Activated naive CD8-positive, alpha-beta T cell (primary cell): ENCODE results near the gene GPR62.
A peak's percentile ranks its signal among the peaks of the same experiment; 100 is the strongest.

Experiments used
- H3K27ac Mint-ChIP-seq: one replicate; pipeline ENCODE4 v1.8.0; 2021; ENCODE audit warnings: mixed read lengths
- H3K27me3 Mint-ChIP-seq: one replicate; pipeline ENCODE4 v1.8.0; 2021; ENCODE audit warnings: mixed read lengths
- H3K36me3 Mint-ChIP-seq: one replicate; pipeline ENCODE4 v1.8.0; 2021; ENCODE audit warnings: mixed read lengths
- H3K4me1 Mint-ChIP-seq: one replicate; pipeline ENCODE4 v1.8.0; 2021; ENCODE audit warnings: low read depth, mixed read lengths
- H3K4me3 Mint-ChIP-seq: one replicate; pipeline ENCODE4 v1.8.0; 2021; ENCODE audit warnings: mild to moderate bottlenecking, mixed read lengths
- H3K9me3 Mint-ChIP-seq: one replicate; pipeline ENCODE4 v1.8.0; 2021; ENCODE audit warnings: low read depth, mixed read lengths

GPR62 gene

GRCh38 chr3:51959651-51960050 is 4.5 kb downstream of the GPR62 start:
- Mint-ChIP-seq H3K9me3 (no peaks in the 10 kb centered on the region), H3K27me3 (peaks cover 3% of the 10 kb centered on the region), H3K4me3 (no peak overlapping the region), H3K36me3 (peaks cover 3% of the 10 kb centered on the region), H3K27ac (no peak overlapping the region), H3K4me1 (peaks cover 7% of the 10 kb centered on the region)

- Mint-ChIP-seq H3K4me3 (no peak overlapping the region), H3K27me3 (peaks cover 3% of the 10 kb centered on the region), H3K4me1 (peaks cover 7% of the 10 kb centered on the region), H3K27ac (no peak overlapping the region), H3K9me3 (no peaks in the 10 kb centered on the region), H3K36me3 (peaks cover 5% of the 10 kb centered on the region)
These were observed 5.2 kb downstream of the GPR62 start for GRCh38 chr3:51960386-51960785.

GRCh38 chr3:51961011-51961410 is 5.8 kb downstream of the GPR62 start:
- Mint-ChIP-seq H3K27me3 (peaks cover 3% of the 10 kb centered on the region), H3K9me3 (no peaks in the 10 kb centered on the region), H3K4me3 (no peak overlapping the region), H3K36me3 (peaks cover 5% of the 10 kb centered on the region), H3K27ac (no peak overlapping the region), H3K4me1 (peaks cover 9% of the 10 kb centered on the region)

- H3K27ac Mint-ChIP-seq: no peak overlapping the region
- H3K9me3 Mint-ChIP-seq: no peaks in the 10 kb centered on the region
- H3K36me3 Mint-ChIP-seq: peaks cover 5% of the 10 kb centered on the region
- peaks cover 7% of the 10 kb centered on the region for H3K4me1 Mint-ChIP-seq
- peaks cover under 1% of the 10 kb centered on the region for H3K27me3 Mint-ChIP-seq
- H3K4me3 Mint-ChIP-seq: no peak overlapping the region
These were observed 6.7 kb downstream of the GPR62 start for GRCh38 chr3:51961602-51962569.

GRCh38 chr3:51962854-51963530 is 7.8 kb downstream of the GPR62 start:
- Mint-ChIP-seq H3K27me3 (no peaks in the 10 kb centered on the region), H3K9me3 (no peaks in the 10 kb centered on the region), H3K4me1 (peaks cover 8% of the 10 kb centered on the region), H3K36me3 (peaks cover 5% of the 10 kb centered on the region), H3K4me3 (no peak overlapping the region), H3K27ac (no peak overlapping the region)

- Mint-ChIP-seq H3K4me3 (no peak overlapping the region), H3K36me3 (peaks cover 3% of the 10 kb centered on the region), H3K4me1 (peaks cover 12% of the 10 kb centered on the region), H3K27me3 (no peaks in the 10 kb centered on the region), H3K27ac (no peak overlapping the region), H3K9me3 (no peaks in the 10 kb centered on the region)
These were observed 8.8 kb downstream of the GPR62 start for GRCh38 chr3:51963951-51964451.

GRCh38 chr3:51964521-51964920 is 9.3 kb downstream of the GPR62 start:
- Mint-ChIP-seq H3K9me3 (no peaks in the 10 kb centered on the region), H3K27me3 (no peaks in the 10 kb centered on the region), H3K4me1 (peaks cover 14% of the 10 kb centered on the region), H3K4me3 (no peak overlapping the region), H3K27ac (no peak overlapping the region), H3K36me3 (peaks cover 5% of the 10 kb centered on the region)

GRCh38 chr3:51966016-51966415 is 10.8 kb downstream of the GPR62 start:
- Mint-ChIP-seq H3K4me1 (peaks cover 16% of the 10 kb centered on the region), H3K36me3 (peaks cover 5% of the 10 kb centered on the region), H3K27ac (no peak overlapping the region), H3K27me3 (no peaks in the 10 kb centered on the region), H3K9me3 (no peaks in the 10 kb centered on the region), H3K4me3 (peak overlapping the region; percentile 52)

GRCh38 chr3:51966486-51966885 is 11.3 kb downstream of the GPR62 start:
- Mint-ChIP-seq H3K4me3 (peak overlapping the region; percentile 84), H3K27ac (no peak overlapping the region), H3K4me1 (peaks cover 16% of the 10 kb centered on the region), H3K36me3 (peaks cover 5% of the 10 kb centered on the region), H3K27me3 (no peaks in the 10 kb centered on the region), H3K9me3 (no peaks in the 10 kb centered on the region)

- no peak overlapping the region for H3K27ac Mint-ChIP-seq
- peak overlapping the region; percentile 84 for H3K4me3 Mint-ChIP-seq
- H3K9me3 Mint-ChIP-seq: no peaks in the 10 kb centered on the region
- peaks cover 16% of the 10 kb centered on the region for H3K4me1 Mint-ChIP-seq
- H3K36me3 Mint-ChIP-seq: peaks cover 5% of the 10 kb centered on the region
- H3K27me3 Mint-ChIP-seq: no peaks in the 10 kb centered on the region
These were observed 11.8 kb downstream of the GPR62 start for GRCh38 chr3:51966922-51967383.

- Mint-ChIP-seq H3K9me3 (no peaks in the 10 kb centered on the region), H3K27me3 (no peaks in the 10 kb centered on the region), H3K4me1 (peaks cover 18% of the 10 kb centered on the region), H3K27ac (no peak within 1 kb of the TSS), H3K4me3 (peak within 1 kb of the TSS; percentile 84), H3K36me3 (peaks cover 5% of the 10 kb centered on the region)
These were observed 12.4 kb downstream of the GPR62 start, which contains the start of gene PCBP4 for GRCh38 chr3:51967384-51968169. PCBP4 (minus strand) TSS chr3:51967454; CDS start chr3:51961240, 6,214 bp downstream.

GRCh38 chr3:51968170-51968775 is 13.1 kb downstream of the GPR62 start:
- Mint-ChIP-seq H3K4me1 (peaks cover 20% of the 10 kb centered on the region), H3K36me3 (peaks cover 5% of the 10 kb centered on the region), H3K27me3 (no peaks in the 10 kb centered on the region), H3K9me3 (no peaks in the 10 kb centered on the region), H3K27ac (no peak overlapping the region), H3K4me3 (peak overlapping the region; percentile 80)

- no peak overlapping the region for H3K27ac Mint-ChIP-seq
- H3K27me3 Mint-ChIP-seq: no peaks in the 10 kb centered on the region
- H3K4me1 Mint-ChIP-seq: peaks cover 26% of the 10 kb centered on the region
- H3K4me3 Mint-ChIP-seq: peak overlapping the region; percentile 80
- H3K36me3 Mint-ChIP-seq: peaks cover 5% of the 10 kb centered on the region
- no peaks in the 10 kb centered on the region for H3K9me3 Mint-ChIP-seq
These were observed 13.9 kb downstream of the GPR62 start for GRCh38 chr3:51968883-51969678.
